MG63 (cell line): ENCODE data around the gene EZR. TPM values are rescaled to one million over a fixed set of nuclear protein-coding genes. Genes with fewer than 3 reads are reported as not detected.

Experiments
- DNase-seq: peaks from one replicate; pipeline ENCODE4 v3.0.0-alpha.2; 2020
- H3K27me3 ChIP-seq: fragments of 250-450 bp; sonication (Bioruptor Pico); 2 replicates; pipeline ENCODE4 v1.5.1; 2020; ENCODE audit warnings: mild to moderate bottlenecking, moderate library complexity
- H3K36me3 ChIP-seq: fragments of 250-450 bp; sonication (Bioruptor Pico); 2 replicates; pipeline ENCODE4 v1.5.1; 2020; ENCODE audit warnings: mild to moderate bottlenecking, moderate library complexity
- H3K4me3 ChIP-seq: fragments of 250-450 bp; sonication (Bioruptor Pico); 2 replicates; pipeline ENCODE4 v1.5.1; 2020; ENCODE audit warnings: mild to moderate bottlenecking, moderate library complexity
- H3K9me3 ChIP-seq: fragments of 250-450 bp; sonication (Bioruptor Pico); 2 replicates; pipeline ENCODE4 v1.5.1; 2020; ENCODE audit warnings: mild to moderate bottlenecking, moderate library complexity
- total RNA-seq: library from RNA; depleted of rRNA; stranded (reverse); fragments of >200 nt; shearing (Covaris generic); gene quantifications from 2 replicates; pipeline ENCODE4 v1.2.3, GENCODE V29; 2014; ENCODE audit warnings: low replicate concordance

Gene EZR
- total RNA-seq, 1 experiment from 2014 or later, result 226 TPM

GRCh38 chr6:158764183-158764849 lies 54.9 kb downstream of the EZR start:
- Histone ChIP-seq H3K4me3 (no peak overlapping the region), H3K9me3 (no peaks in the 10 kb centered on the region), H3K36me3 (peaks cover 55% of the 10 kb centered on the region), H3K27me3 (no peaks in the 10 kb centered on the region)
- DNase-seq, result no peak

GRCh38 chr6:158763434-158764182 lies 55.6 kb downstream of the EZR start:
- Histone ChIP-seq H3K9me3 (no peaks in the 10 kb centered on the region), H3K27me3 (no peaks in the 10 kb centered on the region), H3K36me3 (peaks cover 50% of the 10 kb centered on the region), H3K4me3 (no peak overlapping the region)
- DNase-seq, result no peak

- no peak for DNase-seq
- Histone ChIP-seq H3K4me3 (no peak overlapping the region), H3K36me3 (peaks cover 43% of the 10 kb centered on the region), H3K27me3 (no peaks in the 10 kb centered on the region), H3K9me3 (no peaks in the 10 kb centered on the region)
Measured at GRCh38 chr6:158762787-158763433, 56.3 kb downstream of the EZR start.

DNA sequence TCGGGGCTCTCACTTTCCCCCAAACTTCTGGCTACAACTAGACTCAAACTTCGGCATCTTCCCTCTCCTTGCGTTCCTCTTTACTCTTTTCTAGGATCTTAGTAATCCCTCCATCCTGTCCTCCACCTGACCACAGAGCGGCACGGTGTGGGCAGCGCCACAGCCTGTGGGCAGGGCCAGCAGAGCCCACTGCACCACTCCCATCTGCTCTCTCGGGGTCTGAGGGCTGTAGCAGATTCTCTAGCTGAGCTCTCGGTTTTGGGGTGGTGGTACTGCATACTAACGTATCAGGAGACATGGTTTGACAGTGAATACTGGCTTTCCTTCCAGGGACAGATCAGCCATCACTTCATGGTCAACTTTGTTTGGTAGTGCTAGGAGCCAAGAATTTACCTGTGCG lies 57.4 kb downstream of the EZR start:
- Histone ChIP-seq H3K4me3 (no peak overlapping the region), H3K9me3 (no peaks in the 10 kb centered on the region), H3K27me3 (no peaks in the 10 kb centered on the region), H3K36me3 (peaks cover 31% of the 10 kb centered on the region)
- DNase-seq, result no peak

GRCh38 chr6:158760618-158761250 lies 58.4 kb downstream of the EZR start:
- no peaks in the 10 kb centered on the region for H3K9me3 ChIP-seq
- DNase-seq, result no peak
- H3K27me3 ChIP-seq, result no peaks in the 10 kb centered on the region
- H3K36me3 ChIP-seq, result peaks cover 21% of the 10 kb centered on the region
- no peak overlapping the region for H3K4me3 ChIP-seq

DNA sequence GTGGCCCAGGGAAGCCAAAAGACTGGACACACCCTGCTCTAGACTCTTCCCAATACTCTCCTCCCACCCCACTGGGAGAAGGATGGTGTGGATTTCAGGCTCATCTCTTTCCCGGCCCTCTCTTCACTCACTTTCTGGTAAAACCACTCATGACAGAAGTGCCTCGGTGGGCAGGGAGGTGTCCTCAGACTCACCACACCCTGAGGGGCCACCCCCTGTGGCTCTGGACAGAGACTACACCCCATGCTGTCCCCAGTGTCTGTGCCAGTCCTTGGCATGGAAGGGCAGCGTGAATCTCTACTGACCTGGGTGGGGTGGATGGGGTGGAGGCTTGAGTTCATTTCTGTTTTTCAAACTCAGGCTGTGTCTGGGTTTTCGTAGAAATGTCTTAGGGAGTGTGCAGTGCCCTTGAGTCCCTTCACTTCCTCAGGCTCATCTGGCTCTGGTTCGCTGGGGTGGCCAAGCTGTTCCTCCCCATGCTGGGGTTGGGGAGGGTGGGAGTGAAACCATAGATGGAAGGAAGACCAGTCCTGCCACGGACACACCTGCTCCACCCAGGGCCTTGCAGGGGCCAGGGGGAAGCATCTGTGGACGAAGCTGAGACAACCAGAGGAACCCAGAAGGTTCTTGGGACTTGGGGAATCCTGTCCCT lies 59.1 kb downstream of the EZR start:
- H3K4me3 ChIP-seq, result no peak overlapping the region
- DNase-seq, result no peak
- no peaks in the 10 kb centered on the region for H3K27me3 ChIP-seq
- no peaks in the 10 kb centered on the region for H3K9me3 ChIP-seq
- peaks cover 15% of the 10 kb centered on the region for H3K36me3 ChIP-seq

GRCh38 chr6:158758941-158759479 lies 60.2 kb downstream of the EZR start:
- Histone ChIP-seq H3K36me3 (peaks cover 5% of the 10 kb centered on the region), H3K4me3 (no peak overlapping the region), H3K27me3 (no peaks in the 10 kb centered on the region), H3K9me3 (no peaks in the 10 kb centered on the region)
- no peak for DNase-seq

DNA sequence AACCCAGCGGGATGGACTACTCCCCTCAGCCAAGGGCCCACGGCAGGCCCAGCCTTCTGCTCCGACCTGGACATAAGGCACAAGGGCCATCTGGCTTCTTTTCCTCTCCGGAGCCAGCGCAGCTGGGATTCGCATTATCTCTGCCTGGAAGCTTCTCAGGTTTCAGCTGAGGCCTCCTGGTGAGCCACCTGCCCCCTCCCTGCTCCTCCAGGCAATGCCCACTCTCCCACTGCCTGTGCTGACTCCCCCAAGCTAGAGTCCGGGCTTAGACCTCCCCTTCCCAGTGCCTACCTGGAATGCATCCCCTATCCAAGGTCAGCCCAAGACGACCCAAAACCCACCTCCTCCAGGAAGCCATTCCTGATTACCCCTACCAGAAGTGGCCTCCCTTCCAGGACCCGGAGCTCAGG lies 60.7 kb downstream of the EZR start:
- Histone ChIP-seq H3K9me3 (no peaks in the 10 kb centered on the region), H3K36me3 (peaks cover 5% of the 10 kb centered on the region), H3K4me3 (no peak overlapping the region), H3K27me3 (no peaks in the 10 kb centered on the region)
- DNase-seq, result no peak

- Histone ChIP-seq H3K36me3 (no peaks in the 10 kb centered on the region), H3K27me3 (no peaks in the 10 kb centered on the region), H3K4me3 (no peak overlapping the region), H3K9me3 (no peaks in the 10 kb centered on the region)
- DNase-seq, result no peak
Measured at GRCh38 chr6:158757753-158758090, 61.4 kb downstream of the EZR start.

GRCh38 chr6:158756977-158757752 lies 62.0 kb downstream of the EZR start:
- H3K4me3 ChIP-seq, result no peak overlapping the region
- no peak for DNase-seq
- no peaks in the 10 kb centered on the region for H3K36me3 ChIP-seq
- H3K27me3 ChIP-seq, result no peaks in the 10 kb centered on the region
- no peaks in the 10 kb centered on the region for H3K9me3 ChIP-seq

DNA sequence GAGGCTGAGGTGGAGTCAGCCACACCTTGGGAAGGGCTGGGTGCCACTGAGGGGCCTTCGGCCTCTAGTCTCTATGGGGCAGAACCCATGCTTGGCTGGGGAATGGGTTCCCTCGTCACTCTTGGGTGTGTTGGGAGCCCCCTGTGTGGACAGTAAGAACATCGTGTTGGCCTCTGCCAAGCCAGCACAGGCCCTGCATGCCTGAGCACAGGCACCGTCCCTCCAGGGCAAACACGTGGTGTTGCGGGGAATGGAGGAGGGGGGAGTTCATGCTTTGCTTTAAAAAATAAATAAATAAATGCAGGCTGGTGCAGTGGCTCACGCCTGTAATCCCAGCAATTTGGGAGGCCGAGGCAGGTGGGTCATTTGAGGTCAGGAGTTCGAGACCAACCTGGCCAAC lies 63.0 kb downstream of the EZR start:
- Histone ChIP-seq H3K27me3 (no peaks in the 10 kb centered on the region), H3K4me3 (no peak overlapping the region), H3K36me3 (no peaks in the 10 kb centered on the region)

DNA sequence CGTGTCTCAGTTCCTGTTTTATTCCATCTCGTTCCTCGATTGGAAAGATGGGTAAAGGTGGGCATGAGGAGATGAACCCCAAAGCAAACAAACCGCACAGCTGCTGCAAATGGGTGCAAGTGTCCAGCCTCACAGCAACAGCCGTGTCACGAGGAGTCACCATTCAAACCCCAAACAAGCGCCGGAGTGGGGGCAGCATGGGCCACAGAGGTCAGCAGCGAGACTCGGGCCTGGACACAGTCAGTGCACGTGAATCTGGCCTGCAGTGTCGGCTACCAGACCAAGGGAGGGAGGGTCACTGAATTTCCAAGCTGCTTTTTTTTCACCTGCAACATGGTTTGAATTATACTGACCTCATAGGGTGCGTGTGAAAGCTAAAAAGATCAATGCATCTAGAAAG lies 63.5 kb downstream of the EZR start:
- H3K27me3 ChIP-seq, result no peaks in the 10 kb centered on the region
- no peak for DNase-seq
- H3K4me3 ChIP-seq, result no peak overlapping the region
- no peaks in the 10 kb centered on the region for H3K9me3 ChIP-seq
- no peaks in the 10 kb centered on the region for H3K36me3 ChIP-seq

More for the DNA sequence above, 63.0 kb downstream of the EZR start:
- no peak for DNase-seq
- no peaks in the 10 kb centered on the region for H3K9me3 ChIP-seq

GRCh38 chr6:158754738-158755137 lies 64.4 kb downstream of the EZR start:
- no peaks in the 10 kb centered on the region for H3K27me3 ChIP-seq
- DNase-seq, result no peak
- H3K4me3 ChIP-seq, result no peak overlapping the region
- H3K36me3 ChIP-seq, result no peaks in the 10 kb centered on the region
- H3K9me3 ChIP-seq, result no peaks in the 10 kb centered on the region

- DNase-seq, result no peak
- H3K36me3 ChIP-seq, result no peaks in the 10 kb centered on the region
Measured at GRCh38 chr6:158753811-158754210, 65.4 kb downstream of the EZR start.

DNA sequence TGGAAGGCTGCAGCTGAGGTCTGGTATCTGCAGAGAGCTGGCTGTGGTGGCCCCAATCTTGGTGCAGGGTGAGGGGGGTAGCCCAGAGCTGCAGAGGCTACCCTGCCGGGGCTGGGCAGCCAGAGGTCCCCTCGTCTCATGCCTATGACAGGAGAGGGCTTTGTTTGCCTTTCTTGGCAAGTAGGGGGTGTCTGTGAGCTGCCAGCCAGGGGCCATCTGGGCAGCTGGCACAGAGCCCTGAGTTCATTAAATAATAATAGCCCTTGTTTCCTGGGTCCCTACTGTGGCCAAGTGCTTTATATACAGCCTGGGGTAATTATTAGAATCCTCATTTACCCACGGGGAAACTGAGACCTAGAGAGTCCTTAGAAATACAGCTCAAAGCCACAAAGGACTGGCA lies 66.6 kb downstream of the EZR start:
- DNase-seq, result no peak
- Histone ChIP-seq H3K4me3 (no peak overlapping the region), H3K36me3 (no peaks in the 10 kb centered on the region), H3K27me3 (no peaks in the 10 kb centered on the region), H3K9me3 (no peaks in the 10 kb centered on the region)

More at GRCh38 chr6:158753811-158754210, 65.4 kb downstream of the EZR start:
- Histone ChIP-seq H3K4me3 (no peak overlapping the region), H3K27me3 (no peaks in the 10 kb centered on the region), H3K9me3 (no peaks in the 10 kb centered on the region)

GRCh38 chr6:158751921-158752320 lies 67.2 kb downstream of the EZR start:
- no peak overlapping the region for H3K4me3 ChIP-seq
- no peaks in the 10 kb centered on the region for H3K36me3 ChIP-seq
- H3K9me3 ChIP-seq, result no peaks in the 10 kb centered on the region
- no peaks in the 10 kb centered on the region for H3K27me3 ChIP-seq
- DNase-seq, result no peak
